IPS DF 6.9 (cell line): ENCODE data around the gene GTF3A.

ENCODE experiments used
- DNase-seq: peaks from one replicate; pipeline ENCODE4 v3.0.0-alpha.2; 2013; ENCODE audit warnings: low read depth, low spot score
- H3K27ac ChIP-seq: one replicate; pipeline ENCODE4 v1.5.1; 2013; ENCODE audit warnings: low read length, control low read depth
- H3K27me3 ChIP-seq: 2 replicates; pipeline ENCODE4 v1.6.1; 2013; ENCODE audit warnings: mild to moderate bottlenecking, low read length; ENCODE audit not compliant: control insufficient read depth, insufficient read depth
- H3K36me3 ChIP-seq: 2 replicates; pipeline ENCODE4 v1.6.1; 2013; ENCODE audit warnings: low read length; ENCODE audit not compliant: control insufficient read depth, insufficient read depth
- H3K4me1 ChIP-seq: 2 replicates; pipeline ENCODE4 v1.6.1; 2013; ENCODE audit warnings: low read length; ENCODE audit not compliant: control insufficient read depth, insufficient read depth
- H3K4me3 ChIP-seq: 2 replicates; pipeline ENCODE4 v1.5.1; 2013; ENCODE audit warnings: mild to moderate bottlenecking, low read length
- H3K9me3 ChIP-seq: 2 replicates; pipeline ENCODE4 v1.6.1; 2013; ENCODE audit warnings: low read length, inconsistent platforms; ENCODE audit not compliant: control insufficient read depth, insufficient read depth
- WGBS: extraction: QIAGEN DNeasy Blood & Tissue Kit; methylation state at CpG from one replicate; pipeline ENCODE4 v1.1.7; 2013; ENCODE audit warnings: mixed read lengths, missing lambda C conversion rate; ENCODE audit not compliant: insufficient read length, insufficient coverage; 5-methylcytosine and 5-hydroxymethylcytosine counted together

The GTF3A gene

DNA sequence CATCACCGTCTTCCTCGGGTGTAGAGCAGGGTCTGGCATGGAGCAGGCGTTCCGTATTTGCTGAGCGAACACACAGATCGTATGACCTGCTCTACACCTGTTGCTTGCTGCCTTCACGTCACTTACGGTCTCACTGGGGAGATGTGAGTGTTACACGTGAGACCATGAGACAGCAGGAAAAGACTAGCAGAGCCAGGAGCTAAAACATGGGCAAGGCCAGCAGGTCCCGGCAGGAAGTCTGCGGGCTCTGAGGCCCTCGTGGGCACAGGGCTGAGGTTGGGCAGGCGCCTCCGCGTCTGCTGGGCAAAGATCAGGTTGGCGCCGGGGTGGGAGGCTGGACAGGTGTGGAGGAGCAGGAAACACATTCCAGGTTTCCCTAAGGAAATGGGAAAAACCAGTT is 19.7 kb upstream of the GTF3A start:
- WGBS: no CpG with 5 or more reads among the region's 17 CpGs

DNA sequence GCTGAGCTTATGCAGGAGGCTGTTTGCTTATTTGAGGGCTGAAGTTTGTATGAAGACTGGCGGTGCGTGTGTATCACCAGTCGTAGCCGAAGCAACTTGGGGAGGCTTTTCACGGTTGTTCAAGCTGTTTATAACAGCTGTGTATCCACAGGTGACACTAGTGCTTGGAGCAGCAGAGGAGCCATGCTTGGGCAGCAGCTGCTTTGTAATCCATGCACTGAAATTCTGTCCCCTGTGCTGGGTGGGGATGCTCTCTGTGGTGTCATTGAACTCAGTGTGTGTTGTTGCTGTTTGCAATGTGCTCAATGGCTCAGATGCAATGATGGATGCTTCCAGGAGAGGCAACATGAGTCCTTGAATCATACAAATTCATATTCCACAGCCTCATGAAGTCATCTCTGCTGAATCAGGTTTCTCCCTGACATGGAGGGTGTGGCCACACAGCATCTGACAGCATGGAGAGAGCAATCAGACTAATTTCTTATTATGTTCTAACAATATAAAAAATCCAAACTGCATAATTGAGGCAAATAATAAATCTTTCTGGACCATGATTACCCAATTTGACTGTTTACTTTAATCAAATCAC is 18.8 kb upstream of the GTF3A start:
- peaks cover 4% of the 10 kb centered on the region; the same call in 1 of the 2 replicates for H3K4me1 ChIP-seq
- WGBS: no CpG with 5 or more reads among the region's 5 CpGs
- no peak overlapping the region for H3K27ac ChIP-seq
- no peaks in the 10 kb centered on the region for H3K27me3 ChIP-seq
- DNase-seq: no peak
- H3K36me3 ChIP-seq: no peaks in the 10 kb centered on the region
- H3K4me3 ChIP-seq: no peak overlapping the region
- H3K9me3 ChIP-seq: no peaks in the 10 kb centered on the region

More for the DNA sequence above, 19.7 kb upstream of the GTF3A start:
- no peaks in the 10 kb centered on the region for H3K36me3 ChIP-seq
- H3K9me3 ChIP-seq: no peaks in the 10 kb centered on the region
- no peak for DNase-seq
- H3K4me3 ChIP-seq: no peak overlapping the region
- peaks cover 4% of the 10 kb centered on the region; the same call in 1 of the 2 replicates for H3K4me1 ChIP-seq
- H3K27ac ChIP-seq: no peak overlapping the region
- H3K27me3 ChIP-seq: no peaks in the 10 kb centered on the region

DNA sequence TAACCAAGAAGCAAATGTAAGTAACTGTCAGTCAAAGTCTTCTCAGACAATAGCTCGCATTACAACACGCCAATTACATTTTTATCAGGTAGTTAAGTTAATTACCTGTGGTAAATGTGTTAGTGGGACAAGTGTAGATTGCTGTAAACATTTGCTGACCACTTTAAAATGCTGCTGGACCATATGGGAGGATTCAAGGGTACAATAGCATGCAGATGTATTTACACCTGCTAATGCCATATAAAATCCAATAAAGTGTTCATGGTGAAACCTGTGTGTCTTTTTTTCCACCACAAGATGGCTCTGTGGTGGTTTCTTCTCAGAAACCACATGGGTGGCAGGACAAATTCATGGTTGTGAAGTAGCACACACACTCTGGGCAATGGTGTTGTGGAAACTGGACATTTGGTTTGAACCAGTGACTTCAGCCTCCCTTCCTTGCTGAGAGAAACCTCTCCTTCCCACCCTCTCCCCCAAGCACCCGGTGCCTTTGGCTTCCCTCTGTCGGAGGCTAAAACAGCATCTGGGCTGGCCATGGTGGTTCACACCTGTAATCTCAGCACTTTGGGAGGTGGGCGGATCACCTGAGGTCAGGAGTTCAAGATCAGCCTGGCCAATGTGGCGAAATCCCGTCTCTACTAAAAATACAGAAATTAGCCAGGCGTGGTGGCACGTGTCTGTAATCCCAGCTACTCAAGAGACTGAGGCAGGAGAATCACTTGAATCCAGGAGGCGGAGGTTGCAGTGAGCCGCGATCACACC is 18.1 kb upstream of the GTF3A start:
- no peaks in the 10 kb centered on the region for H3K9me3 ChIP-seq
- H3K4me3 ChIP-seq: no peak overlapping the region
- no peak overlapping the region for H3K27ac ChIP-seq
- WGBS: no CpG with 5 or more reads among the region's 12 CpGs
- H3K36me3 ChIP-seq: no peaks in the 10 kb centered on the region
- H3K4me1 ChIP-seq: peaks cover 4% of the 10 kb centered on the region; the same call in 1 of the 2 replicates
- H3K27me3 ChIP-seq: no peaks in the 10 kb centered on the region
- DNase-seq: no peak

DNA sequence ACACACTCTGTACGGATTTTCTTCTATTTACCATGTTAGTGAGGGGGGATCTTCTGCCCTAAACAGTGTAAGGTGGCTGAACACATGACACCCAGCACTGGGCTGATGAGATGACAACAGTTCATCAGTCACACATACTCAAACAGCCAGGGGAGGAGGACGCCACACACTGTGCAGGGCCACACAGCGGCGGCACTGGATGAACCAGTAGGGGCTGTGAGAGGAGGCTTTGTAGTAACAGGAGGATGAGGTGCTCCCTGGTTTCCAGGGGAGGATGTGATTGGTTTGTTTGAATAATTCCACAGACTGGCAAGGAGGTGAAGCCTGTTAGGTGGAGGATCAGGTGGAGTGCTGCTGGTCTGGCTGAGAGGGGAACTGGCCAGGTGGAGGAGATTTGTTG is 16.3 kb upstream of the GTF3A start:
- H3K27ac ChIP-seq: no peak overlapping the region
- H3K9me3 ChIP-seq: no peaks in the 10 kb centered on the region
- no peaks in the 10 kb centered on the region for H3K36me3 ChIP-seq
- WGBS: no CpG with 5 or more reads among the region's 4 CpGs
- H3K4me3 ChIP-seq: no peak overlapping the region
- H3K27me3 ChIP-seq: no peaks in the 10 kb centered on the region
- H3K4me1 ChIP-seq: peaks cover 4% of the 10 kb centered on the region; the same call in 1 of the 2 replicates
- DNase-seq: no peak

DNA sequence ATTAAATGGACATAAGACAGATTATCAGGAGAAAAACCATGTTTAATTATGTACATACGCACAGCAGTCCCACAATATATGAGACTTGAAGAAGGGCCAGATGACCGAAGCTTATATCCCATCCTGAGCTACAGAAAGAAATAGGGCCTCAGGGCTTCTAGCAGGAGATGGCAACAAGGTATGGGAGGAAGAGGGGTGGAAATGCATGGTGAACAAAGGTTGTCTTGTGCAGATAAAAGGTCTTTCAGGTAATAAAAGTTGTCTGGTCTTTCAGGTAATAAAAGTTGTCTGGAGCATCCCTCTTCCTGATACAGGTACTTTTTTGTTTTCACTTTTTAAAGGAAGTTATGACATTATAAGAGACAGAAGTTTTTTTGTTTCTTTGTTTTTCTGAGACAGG is 15.4 kb upstream of the GTF3A start:
- no CpG with 5 or more reads among the region's 2 CpGs for WGBS
- Histone ChIP-seq H3K27me3 (no peaks in the 10 kb centered on the region), H3K4me1 (no peaks in the 10 kb centered on the region), H3K27ac (no peak overlapping the region), H3K9me3 (no peaks in the 10 kb centered on the region), H3K36me3 (no peaks in the 10 kb centered on the region), H3K4me3 (no peak overlapping the region)
- no peak for DNase-seq

DNA sequence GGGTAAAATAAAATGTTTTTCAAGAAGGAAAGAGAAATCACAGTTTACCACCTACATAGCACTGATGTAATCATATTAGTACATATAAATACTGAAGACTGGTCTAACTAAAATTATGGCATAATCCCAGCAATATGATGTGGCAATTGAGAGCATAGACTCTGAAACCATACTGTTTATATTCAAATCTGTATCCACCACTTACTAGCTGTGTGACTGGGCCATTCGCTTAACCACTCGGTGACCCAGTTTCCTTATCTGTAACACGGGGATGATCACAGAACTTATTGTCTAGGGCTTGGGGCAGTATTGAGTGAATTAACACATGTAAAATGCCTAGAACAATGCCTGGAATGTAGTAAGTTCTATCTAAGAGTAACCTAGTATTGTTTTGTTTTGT is 13.1 kb upstream of the GTF3A start:
- WGBS: no CpG with 5 or more reads among the region's 3 CpGs
- Histone ChIP-seq H3K27me3 (no peaks in the 10 kb centered on the region), H3K9me3 (no peaks in the 10 kb centered on the region), H3K36me3 (no peaks in the 10 kb centered on the region), H3K27ac (no peak overlapping the region), H3K4me3 (no peak overlapping the region), H3K4me1 (no peaks in the 10 kb centered on the region)
- DNase-seq: no peak

DNA sequence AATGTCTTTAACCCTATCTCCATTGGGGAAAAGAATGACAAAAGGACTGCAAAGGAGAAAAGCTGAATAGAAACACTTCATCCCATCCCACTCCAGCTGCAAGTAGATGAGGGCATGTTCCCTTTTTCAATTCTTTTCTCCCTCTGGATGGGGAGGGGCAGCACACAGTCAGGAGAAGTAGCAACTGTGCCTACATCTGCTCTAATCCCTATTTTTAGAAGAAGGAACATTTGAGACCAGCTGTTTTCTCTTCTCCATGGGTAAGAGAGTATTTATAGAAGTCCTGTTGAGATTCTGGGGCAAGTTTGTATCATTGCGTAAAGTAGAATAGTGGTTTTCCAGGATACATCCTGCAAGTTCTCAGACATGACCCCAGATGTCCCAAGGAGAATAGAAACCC is 9.3 kb upstream of the GTF3A start:
- H3K4me1 ChIP-seq: no peaks in the 10 kb centered on the region
- H3K27me3 ChIP-seq: no peaks in the 10 kb centered on the region
- no peak for DNase-seq
- H3K9me3 ChIP-seq: no peaks in the 10 kb centered on the region
- no peak overlapping the region for H3K27ac ChIP-seq
- H3K36me3 ChIP-seq: no peaks in the 10 kb centered on the region
- no CpG with 5 or more reads among the region's 1 CpG for whole genome bisulfite sequencing
- H3K4me3 ChIP-seq: no peak overlapping the region

DNA sequence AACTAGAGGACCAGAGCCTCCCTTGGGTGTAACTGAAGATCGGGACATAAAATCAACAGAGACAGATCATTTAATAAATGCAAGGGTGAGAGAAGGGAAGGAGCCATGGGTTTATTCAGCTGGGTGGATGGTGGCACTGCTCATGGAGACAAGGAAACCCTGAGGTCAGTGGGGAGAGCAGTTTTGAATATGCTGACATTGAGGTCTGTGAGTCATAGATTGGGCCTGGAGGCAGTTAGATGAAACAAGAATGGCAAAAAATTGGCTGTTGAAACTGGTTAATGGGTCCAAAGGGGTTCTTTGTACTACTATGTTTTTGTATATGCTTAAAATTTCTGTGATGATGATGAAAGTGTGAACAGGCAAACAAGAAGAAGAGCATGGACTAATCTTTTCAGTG is 5.1 kb upstream of the GTF3A start:
- no peaks in the 10 kb centered on the region for H3K4me1 ChIP-seq
- H3K27me3 ChIP-seq: no peaks in the 10 kb centered on the region
- no peak overlapping the region for H3K4me3 ChIP-seq
- H3K27ac ChIP-seq: no peak overlapping the region
- WGBS: no CpG with 5 or more reads among the region's 1 CpG
- no peaks in the 10 kb centered on the region for H3K9me3 ChIP-seq
- DNase-seq: no peak
- no peaks in the 10 kb centered on the region for H3K36me3 ChIP-seq

DNA sequence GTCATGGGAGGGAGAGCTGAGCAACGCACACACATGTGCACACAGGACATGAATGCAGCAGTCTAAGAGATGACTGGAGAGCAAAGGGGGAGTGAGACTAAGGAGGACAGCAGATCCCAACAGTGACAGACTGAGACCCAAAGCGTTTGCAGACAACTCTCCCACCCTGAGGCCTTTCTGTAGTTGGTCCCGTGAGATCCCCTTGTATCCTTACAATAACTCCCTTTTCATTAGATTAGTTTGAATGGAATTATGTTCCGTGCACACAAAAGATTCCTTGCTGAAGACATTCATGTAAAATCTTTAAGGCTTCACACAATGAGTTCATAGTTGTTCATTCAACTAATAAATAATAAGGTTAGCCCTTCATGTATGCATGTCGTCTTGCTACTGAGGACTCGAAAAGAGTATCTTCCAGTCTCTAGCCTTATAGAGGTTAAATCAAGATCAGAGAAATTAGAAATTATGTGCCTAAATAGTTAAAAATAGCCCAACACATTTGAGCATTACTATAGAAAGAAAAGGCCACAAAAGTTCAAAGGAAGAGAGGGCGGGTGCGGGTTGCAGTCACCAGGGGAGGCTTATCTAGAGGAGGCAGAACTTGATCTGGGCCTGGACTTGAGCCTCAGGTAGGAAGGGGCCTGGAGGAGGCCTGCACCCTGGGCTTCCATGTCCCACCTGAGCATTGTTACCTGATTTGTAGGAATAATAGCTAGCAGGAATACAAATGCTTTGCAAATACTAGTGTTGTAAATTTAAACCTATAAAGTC is 3.1 kb upstream of the GTF3A start:
- peaks cover 6% of the 10 kb centered on the region; the same call in 1 of the 2 replicates for H3K4me1 ChIP-seq
- H3K27me3 ChIP-seq: no peaks in the 10 kb centered on the region
- no peaks in the 10 kb centered on the region for H3K36me3 ChIP-seq
- H3K4me3 ChIP-seq: no peak overlapping the region
- DNase-seq: no peak
- no peaks in the 10 kb centered on the region for H3K9me3 ChIP-seq
- WGBS: no CpG with 5 or more reads among the region's 8 CpGs
- H3K27ac ChIP-seq: no peak overlapping the region

DNA sequence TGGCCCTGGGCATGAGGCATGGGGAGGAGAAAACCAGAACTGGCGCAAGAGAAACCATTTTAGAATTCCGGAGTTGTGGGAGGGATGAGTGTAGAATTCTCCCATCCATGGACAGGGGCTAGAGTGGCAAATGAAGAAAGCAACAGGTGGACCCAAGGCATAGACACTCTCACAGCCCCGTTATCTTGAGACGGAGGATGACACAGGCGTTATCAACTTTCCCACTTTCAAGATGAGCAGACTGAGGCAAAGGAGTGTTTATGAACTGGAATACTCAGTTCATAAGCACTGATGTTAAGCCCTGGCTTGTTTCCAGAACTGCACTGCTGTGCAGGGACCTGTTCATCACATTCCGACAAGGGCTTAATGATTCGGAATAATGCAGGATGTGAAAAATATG is 1.1 kb upstream of the GTF3A start:
- no CpG with 5 or more reads among the region's 7 CpGs for WGBS

More for the DNA sequence above, 1.1 kb upstream of the GTF3A start:
- peaks cover 6% of the 10 kb centered on the region; the same call in 1 of the 2 replicates for H3K4me1 ChIP-seq
- no peak for DNase-seq
- no peaks in the 10 kb centered on the region for H3K9me3 ChIP-seq
- no peaks in the 10 kb centered on the region for H3K27me3 ChIP-seq
- no peak overlapping the region for H3K4me3 ChIP-seq
- H3K36me3 ChIP-seq: no peaks in the 10 kb centered on the region
- H3K27ac ChIP-seq: no peak overlapping the region
